ENCODE data around the gene TPD52L1.

- TF ChIP-seq, protein P1, sequence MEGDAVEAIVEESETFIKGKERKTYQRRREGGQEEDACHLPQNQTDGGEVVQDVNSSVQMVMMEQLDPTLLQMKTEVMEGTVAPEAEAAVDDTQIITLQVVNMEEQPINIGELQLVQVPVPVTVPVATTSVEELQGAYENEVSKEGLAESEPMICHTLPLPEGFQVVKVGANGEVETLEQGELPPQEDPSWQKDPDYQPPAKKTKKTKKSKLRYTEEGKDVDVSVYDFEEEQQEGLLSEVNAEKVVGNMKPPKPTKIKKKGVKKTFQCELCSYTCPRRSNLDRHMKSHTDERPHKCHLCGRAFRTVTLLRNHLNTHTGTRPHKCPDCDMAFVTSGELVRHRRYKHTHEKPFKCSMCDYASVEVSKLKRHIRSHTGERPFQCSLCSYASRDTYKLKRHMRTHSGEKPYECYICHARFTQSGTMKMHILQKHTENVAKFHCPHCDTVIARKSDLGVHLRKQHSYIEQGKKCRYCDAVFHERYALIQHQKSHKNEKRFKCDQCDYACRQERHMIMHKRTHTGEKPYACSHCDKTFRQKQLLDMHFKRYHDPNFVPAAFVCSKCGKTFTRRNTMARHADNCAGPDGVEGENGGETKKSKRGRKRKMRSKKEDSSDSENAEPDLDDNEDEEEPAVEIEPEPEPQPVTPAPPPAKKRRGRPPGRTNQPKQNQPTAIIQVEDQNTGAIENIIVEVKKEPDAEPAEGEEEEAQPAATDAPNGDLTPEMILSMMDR (IDR thresholded peaks at IDR 0.05): no peak
- TF ChIP-seq POLR2A (IDR thresholded peaks at IDR 0.05): no peak
Measured at GRCh38 chr6:125220712-125221111, 67.1 kb downstream of the TPD52L1 start.
